DMS114 treated with DMSO at 0.1 percent for 48 hours (cell line): ENCODE data around the gene ZBED3.
"Not testable (repeated sequence)": the region's sequence is repeated elsewhere in the genome, so short reads cannot be mapped to it uniquely, and the experiment has no call there.

Experiments used
- DNase-seq: peaks from one replicate; lab custom pipeline; 2025; ENCODE audit not compliant: unreplicated experiment; lab: John Stamatoyannopoulos, UW

ZBED3 gene

GRCh38 chr5:77086689-77087483 is at the start of gene ZBED3:
Gene ZBED3, minus strand, starts transcription at chr5:77087285. Its CDS starts 9,407 bp downstream, at chr5:77077878.
- peak; percentile 66 for DNase-seq

GRCh38 chr5:77133061-77133758 is 46.1 kb upstream of the ZBED3 start:
- DNase-seq, result no peak

- DNase-seq, result no peak
Observed at GRCh38 chr5:77131361-77131760, 44.3 kb upstream of the ZBED3 start.

GRCh38 chr5:77129391-77129990 is 42.4 kb upstream of the ZBED3 start:
- DNase-seq, result no peak

GRCh38 chr5:77128411-77129061 is 41.5 kb upstream of the ZBED3 start:
- no peak for DNase-seq

- no peak for DNase-seq
Observed at GRCh38 chr5:77123057-77123456, 36.0 kb upstream of the ZBED3 start.

- DNase-seq, result no peak
Observed at GRCh38 chr5:77120706-77121105, 33.6 kb upstream of the ZBED3 start.

- no peak for DNase-seq
Observed at GRCh38 chr5:77120086-77120485, 33.0 kb upstream of the ZBED3 start.

GRCh38 chr5:77117161-77117560 is 30.1 kb upstream of the ZBED3 start:
- no peak for DNase-seq

- not testable (repeated sequence) for DNase-seq
Observed at GRCh38 chr5:77107035-77107434, 19.9 kb upstream of the ZBED3 start.

GRCh38 chr5:77104813-77105212 is 17.7 kb upstream of the ZBED3 start:
- DNase-seq, result no peak

GRCh38 chr5:77103457-77103856 is 16.4 kb upstream of the ZBED3 start:
- DNase-seq, result no peak

- DNase-seq, result no peak
Observed at GRCh38 chr5:77102549-77102948, 15.5 kb upstream of the ZBED3 start.

- no peak for DNase-seq
Observed at GRCh38 chr5:77101298-77101697, 14.2 kb upstream of the ZBED3 start.

GRCh38 chr5:77095189-77095588 is 8.1 kb upstream of the ZBED3 start:
- DNase-seq, result no peak

GRCh38 chr5:77087484-77088261 is 588 bp upstream of the ZBED3 start:
- peak; percentile 38 for DNase-seq

- DNase-seq, result no peak
Observed at GRCh38 chr5:77086368-77086688, 757 bp downstream of the ZBED3 start.

GRCh38 chr5:77083088-77083487 is 4.0 kb downstream of the ZBED3 start:
- no peak for DNase-seq

- DNase-seq, result no peak
Observed at GRCh38 chr5:77082280-77082679, 4.8 kb downstream of the ZBED3 start.

GRCh38 chr5:77080905-77081304 is 6.2 kb downstream of the ZBED3 start:
- no peak for DNase-seq

GRCh38 chr5:77080479-77080878 is 6.6 kb downstream of the ZBED3 start:
- DNase-seq, result not testable (repeated sequence)
